Stimulated activated CD8-positive, alpha-beta memory T cell treated with anti-CD3 and anti-CD28 coated beads, Interleukin-12 subunit alpha, Interleukin-12 subunit beta, amount 100 ng/mL, for 24 hours (primary cell): ENCODE results near the gene MYLK4.

ENCODE experiments used
- DNase-seq: peaks from one replicate; pipeline ENCODE4 v3.0.0-alpha.2; 2020; ENCODE audit errors: extremely low read depth

Gene MYLK4

DNA sequence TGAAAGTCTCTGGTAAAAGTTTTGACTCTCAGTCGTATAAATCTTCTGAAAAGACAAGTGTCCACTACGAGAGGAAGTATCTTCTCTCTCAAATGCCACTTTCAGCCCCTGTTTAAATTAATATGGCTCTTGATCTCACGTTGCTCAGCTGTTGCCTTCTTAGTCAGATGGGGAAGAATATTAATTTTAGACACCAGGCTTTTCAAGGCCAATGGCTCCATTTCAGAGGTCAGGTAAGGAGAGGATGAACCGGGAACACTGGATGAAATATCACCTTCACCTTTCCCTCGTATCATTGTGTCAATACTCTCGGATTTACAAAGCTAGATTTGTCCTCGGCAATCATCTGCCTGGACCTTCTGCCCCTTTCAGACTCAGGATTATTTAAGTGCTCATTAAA is at the start of gene MYLK4:
TSS of gene MYLK4 (minus strand) at position 91 of the 400 bp plus-strand sequence. CDS start 1,628 bp downstream, outside the sequence.
- DNase-seq = no peak

DNA sequence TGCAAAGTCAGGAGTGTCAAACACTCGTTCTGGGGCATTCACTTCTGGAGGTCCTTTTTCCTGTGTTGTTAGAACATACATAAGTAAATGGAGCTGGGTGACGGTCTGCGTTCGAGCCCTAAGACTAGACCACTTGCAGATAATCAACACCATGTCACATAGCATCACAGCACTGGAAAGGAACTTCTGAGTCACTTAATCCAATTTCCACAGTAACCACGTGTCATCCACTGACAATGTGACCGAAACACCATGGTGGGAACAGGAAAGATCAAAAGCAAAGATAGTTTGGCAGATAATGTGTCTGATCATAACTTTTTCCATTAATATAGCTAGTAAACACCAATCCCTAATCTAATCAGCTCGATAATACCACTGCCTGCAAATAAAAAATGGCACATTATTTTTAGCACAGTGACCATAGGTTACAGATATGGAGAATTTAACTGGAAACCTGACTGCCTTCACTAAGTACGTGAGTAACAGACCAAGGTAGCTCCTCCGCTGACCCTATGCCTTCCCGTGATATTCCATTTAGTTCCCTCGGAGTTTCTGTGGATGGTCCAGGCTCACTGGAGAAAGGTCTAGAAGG is 49.3 kb upstream of the MYLK4 start:
- DNase-seq = no peak

DNA sequence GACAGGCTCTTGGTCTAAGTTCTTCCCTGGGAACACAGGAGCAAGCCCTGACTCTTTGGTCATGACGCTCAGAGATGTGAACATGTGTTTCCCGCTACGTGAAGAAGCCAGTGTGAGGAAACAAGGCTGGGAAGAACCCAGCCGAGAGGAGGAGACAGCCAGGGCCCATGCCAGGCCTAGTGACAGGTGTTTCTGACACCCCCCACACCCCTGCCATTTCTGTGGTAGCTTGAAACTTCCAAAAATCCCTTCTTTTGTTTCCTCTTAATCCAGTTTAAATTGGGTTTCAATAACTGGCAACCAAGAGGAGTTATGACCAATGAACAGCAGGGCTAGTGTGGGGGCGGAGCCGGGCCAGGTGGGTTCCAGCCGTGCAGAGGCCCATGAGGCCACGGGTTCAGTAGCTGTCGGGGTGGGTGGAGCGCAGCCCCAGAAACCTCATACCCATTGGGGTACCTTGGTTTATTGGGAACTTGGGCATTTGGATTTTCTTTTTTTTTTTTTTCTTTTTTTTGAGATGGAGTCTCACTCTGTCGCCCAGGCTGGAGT is 47.9 kb upstream of the MYLK4 start:
- no peak for DNase-seq

DNA sequence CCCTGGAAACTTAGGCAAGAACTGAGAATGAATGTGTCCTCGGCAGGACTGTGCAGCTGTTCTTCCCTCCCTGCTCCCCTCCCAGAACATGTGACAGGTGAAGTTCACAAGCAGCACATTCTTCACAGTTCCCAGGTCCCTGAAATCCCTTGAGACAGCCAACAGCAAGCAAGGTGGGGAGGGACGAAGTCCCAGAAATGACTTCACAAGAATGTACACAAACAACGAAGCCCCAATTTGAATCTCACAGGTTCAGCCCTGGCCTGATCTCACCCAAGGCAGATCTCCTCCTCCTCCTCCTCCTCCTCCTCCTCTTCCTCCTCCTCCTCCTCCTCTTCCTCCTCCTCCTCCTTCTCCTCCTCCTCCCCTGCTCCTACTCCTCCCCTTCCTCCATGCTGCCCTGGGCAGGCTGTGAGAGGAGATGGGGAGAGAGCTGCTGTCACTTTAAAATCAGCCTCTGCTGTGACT is 46.9 kb upstream of the MYLK4 start:
- no peak for DNase-seq

DNA sequence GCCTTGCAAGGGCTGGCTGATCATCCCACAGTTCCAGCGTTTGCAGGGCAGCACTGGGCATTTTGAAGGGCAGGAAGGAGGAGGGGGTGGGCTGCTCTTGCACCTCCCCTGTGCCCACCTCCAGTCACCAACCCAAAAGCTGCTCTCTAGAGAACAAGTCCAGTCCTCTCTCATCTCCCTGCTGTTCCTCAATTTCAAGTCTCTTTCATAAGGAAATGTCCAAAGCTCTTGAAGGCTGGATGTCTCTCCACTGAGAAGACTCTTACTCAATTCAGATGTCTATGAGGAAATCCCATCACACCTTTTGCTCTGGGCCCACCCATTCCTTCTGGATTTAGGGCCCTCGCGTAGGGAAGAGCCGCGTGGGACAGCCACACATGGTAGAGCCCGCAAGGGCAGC is 46.1 kb upstream of the MYLK4 start:
- no peak for DNase-seq

DNA sequence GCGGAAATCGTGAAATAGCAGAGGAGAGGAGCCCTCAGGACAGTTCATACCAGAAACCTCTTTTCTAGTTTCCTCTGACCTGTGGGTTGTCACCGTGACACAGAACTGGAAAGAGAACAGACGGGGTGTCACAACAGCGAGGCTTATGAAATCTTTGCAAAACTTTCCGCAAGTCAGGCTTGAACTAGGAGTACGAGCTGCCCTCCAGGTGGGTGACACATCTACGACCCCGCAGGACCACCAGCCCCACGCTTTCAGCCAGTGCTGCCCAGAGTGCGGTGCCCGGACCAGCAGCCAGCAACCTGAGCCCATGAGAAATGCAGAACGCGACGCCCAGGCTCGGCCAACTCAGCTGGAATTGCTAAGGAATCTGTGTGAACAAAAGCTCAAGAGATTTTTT is 45.2 kb upstream of the MYLK4 start:
- DNase-seq = no peak

DNA sequence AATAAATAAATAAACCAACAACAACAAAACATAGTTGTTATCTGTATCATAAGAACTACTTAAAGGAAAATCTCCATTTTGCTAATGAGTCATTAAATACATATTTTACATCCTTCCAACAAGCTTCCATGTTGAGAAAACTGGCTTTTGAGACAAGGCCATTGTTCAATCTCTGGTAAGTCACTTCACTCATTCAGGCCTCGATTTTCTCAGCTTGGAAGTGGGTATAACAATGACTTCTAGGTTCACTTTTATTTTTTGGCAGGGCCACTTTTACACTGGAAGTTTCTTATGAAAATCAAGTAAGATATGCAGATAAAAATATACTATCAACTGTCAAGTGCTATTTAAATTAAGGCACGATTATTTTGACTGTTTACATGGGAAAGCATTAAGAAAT is 44.4 kb upstream of the MYLK4 start:
- no peak for DNase-seq

DNA sequence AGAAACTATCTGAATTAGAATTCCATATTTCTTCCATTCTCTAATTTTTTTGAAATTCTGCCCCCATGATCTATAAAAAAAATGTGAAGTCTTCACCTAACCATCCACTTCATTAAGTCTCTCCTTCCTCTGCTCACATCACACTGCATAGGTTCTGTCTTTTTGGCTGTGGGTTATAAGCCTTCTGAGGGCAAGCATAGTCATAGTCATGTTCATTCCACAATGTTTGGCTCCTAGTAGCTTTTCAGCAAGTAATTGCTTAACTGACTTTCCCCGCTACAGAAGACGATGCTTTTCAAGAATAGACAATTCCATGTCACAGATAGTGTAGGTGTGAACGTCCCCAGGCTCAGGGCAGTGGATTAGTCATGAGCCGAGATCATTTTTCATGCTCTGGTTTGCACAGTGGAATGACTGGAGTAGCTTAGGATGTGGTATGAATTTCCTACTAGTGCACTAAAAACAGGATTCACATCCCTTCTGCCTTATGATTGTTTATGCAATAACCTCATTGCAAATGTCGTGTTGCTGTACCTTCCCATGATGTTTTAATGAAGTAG is 43.5 kb upstream of the MYLK4 start:
- DNase-seq = no peak

DNA sequence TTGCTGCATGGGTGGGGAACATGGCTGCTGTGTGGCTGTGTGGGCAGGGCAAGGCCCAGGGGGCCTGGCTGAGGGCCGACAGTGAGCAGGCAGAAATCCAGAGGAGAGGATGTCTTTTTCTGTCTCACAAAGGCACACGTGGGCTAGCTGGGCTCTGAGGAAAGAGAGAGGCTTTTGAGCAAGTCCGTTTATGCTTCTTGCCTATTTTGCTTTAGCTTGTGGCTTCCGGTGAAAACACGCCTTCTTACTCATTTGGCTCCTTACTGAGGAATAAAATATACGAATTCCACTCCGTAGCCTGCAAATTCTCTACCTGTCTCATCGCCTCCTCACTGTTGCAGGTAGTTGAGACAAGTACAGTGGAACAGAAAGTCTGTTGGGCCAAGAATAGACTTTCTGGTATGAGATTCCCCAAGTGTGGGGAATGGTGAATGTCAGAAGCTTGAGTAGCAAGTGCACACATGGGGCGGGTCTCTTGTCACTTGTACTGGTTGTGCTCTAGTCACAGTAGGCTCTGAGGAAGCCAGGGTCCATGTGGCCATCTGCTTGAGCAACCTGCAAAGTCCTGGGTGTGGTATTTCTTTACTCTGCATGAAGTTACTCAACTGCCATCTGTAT is 42.9 kb upstream of the MYLK4 start:
- DNase-seq = no peak

DNA sequence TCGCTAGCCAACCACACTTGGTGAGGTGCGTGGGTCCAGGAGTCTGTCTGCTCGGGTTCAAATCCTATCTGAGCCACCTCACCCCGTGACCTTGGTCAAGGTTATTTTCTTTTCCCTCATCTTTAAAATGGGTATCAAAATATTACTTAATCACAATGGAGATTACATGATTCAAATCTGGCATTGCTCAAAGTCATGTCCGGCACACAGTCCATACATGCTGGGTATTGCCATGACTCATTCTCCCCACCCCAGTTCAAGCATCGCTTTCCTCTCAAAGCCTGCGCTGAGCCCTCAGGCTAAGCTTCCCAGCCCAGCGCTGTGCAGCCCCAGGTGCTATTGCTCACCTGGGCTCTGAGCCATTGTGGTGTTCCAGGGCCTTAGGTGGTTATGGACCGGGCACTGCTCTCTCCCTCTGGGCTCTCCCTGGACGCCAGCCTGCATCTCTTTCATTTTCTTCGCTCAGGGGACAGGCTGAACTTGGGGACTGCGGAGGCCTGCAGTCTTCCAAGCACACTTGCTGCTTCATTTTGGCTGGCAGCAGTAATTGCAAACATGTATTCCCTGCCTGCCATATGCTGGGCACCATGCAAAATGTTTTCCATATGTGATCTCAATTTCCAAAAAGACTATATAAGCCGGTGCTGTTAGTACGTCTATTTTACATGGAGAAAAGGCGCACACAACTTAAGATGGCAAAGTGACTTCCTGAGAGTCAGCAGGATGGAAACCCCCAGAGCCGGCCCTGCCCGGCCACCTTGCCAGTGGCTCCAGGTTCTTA is 41.8 kb upstream of the MYLK4 start:
- no peak for DNase-seq

DNA sequence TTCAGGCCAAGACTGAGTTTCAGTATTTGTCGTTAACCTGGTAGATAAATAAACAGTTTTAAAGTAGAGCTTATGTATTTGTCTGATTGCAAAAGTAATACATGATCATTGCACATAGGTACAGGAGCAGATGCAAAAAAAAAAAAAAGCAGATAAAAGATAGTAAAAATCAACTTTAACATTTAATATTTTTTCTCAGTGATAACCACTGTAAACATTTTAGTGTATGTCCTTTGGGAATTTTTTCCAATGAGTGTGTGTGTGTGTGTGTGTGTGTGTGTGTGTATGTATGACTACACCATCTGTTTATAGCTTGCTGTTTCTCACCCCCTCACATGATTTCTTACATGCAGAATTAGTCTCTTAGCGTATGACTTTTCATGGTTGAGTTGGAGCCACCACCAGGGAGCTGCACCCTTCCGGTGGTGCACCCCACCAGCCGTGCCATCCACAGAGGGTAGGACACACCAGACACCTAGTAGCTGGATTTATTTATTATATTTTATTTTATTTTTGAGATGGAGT is 40.8 kb upstream of the MYLK4 start:
- no peak for DNase-seq

DNA sequence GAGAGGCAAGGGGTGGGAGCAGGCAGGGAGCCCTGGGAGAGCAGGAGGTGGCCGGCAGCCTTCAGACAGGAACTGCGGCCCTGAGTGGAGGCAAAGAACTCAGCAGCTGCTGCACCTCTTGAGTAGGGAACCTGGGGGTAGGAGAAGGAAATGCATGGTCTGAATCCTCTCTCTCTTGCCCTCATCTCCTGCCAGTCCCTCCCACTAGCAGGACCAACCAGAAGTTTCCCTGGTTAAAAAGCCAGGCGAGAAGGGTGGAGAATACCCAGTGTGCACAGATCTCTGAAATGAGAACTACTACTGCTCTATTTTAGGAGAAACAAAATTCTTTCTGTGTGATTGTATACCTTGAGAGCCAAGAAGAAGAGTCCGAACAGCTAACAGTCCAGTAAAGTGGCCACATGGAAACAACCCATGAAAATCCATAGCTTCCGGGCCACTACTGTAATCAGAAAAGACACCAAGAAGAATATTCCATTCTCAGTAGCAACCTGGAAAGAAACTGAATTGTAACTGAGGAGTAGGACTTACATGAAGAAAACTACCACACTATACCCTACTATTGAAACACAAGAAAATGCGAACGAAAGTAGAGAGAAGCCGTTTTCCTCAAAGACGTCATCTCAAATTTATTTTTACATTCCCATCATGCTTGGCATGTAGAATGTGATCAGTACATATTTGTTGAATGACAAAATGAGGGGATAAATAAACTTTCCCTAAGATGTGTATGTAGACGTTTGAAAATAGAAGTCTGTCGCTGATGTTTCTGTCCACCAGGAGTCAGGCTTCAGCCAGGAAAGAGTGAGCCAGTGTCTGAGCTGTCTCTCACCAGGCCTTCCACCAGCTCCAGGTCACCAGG is 40.1 kb upstream of the MYLK4 start:
- DNase-seq = no peak

DNA sequence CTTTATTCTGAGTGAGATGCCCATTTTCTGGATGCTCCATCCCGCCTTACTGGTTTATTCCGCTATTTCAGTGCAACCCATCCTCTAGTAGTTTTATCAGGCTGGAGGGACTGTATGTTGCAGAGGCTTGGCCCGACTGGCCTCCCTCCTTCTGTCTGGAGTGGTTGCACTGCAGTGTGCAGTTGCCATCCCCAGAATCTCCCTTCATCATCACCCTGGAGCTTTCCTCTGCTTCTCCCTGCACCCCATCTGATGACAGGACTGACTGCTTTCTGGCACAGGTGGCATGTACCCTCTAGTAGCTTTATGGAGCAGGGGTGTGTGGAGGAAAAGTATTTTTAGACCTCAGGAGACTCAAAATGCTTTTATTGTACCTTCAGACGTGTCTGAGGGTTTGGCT is 35.5 kb upstream of the MYLK4 start:
- no peak for DNase-seq

DNA sequence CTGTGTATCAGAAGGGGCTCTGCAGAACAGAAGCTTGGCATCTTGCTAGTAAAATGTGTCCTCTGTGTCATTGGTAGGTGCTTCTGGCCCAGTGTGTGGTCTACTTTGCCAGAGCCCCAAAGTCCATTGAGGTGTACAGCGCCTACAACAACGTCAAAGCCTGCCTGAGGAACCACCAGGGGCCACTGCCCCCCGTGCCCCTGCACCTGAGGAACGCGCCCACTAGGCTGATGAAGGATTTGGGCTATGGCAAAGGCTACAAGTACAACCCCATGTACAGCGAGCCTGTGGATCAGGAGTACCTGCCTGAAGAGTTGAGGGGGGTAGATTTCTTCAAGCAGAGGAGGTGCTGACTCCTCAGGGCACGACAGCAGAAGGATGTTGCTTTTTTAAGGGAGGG is 34.2 kb upstream of the MYLK4 start:
- DNase-seq = no peak

DNA sequence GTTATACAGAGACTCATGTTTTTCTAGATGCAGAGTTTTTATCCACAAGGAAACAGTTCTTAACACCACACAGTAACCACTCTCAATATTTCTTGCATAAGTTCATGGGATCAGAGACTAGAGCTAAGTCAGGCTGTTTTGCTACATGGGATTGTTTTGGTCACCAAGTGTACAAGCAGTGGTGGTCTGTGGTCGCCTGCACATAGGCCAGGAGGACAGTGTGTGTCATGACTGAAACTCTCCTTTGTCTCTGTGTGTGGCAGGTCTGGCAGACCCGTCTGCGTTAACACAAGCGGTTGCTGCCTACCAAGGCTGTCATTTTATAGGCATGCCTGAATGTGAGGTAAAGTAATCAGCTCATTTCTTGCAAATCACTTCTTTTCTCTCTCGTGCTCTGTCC is 33.3 kb upstream of the MYLK4 start:
- no peak for DNase-seq

DNA sequence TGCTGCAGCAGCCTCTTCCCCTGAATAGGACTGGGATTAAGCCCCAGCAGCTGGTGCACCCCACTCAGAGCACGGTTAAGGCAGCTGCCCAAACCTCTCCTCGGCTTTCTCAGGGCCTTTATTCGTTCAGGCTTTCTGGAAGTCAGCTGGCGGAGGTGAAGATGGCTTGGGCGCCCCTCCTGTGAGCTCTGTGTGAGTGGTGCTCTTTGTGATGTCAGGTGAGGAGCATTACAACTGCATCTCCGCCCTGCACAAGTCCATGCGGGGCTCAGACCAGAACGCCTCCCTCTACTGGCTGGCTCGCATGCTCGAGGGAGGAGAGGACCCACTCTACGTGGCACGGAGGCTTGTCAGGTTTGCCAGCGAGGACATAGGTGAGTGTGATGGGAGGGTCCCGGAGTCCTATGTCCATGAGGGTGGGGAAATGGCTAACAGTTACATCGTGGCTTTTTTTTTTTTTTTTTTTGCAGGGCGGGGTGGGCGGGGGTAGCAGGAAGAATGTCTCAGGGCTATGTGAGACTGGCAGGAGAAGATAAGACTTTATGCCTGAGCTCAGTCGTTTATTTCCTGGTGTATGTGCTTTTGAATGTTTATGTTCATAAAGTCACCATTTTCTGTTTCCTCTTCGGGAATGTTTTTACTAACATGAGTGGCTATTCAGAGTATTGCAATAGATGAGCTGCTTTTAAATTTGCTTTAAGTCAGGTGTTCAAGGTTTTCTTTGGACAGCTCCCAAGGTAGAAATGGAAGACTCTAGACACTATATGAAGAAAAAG is 32.7 kb upstream of the MYLK4 start:
- no peak for DNase-seq

DNA sequence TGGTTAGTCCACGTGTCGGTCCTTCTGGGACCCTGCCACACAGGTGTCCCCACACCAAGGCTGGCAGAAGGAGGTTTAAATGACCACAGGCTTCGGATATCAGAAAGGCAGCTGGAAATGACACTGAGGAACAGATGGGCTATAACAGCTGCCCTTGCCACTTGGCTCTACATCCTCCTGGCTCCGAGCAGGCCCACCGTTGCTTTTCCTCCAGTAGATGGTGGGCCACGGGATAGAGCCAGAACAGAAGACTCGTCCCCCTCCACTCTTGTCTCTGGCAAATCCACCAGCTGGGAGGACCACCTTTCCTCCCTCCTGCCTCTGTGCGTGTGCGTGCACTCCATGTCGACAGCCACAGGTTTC is 32.1 kb upstream of the MYLK4 start:
- DNase-seq = no peak

DNA sequence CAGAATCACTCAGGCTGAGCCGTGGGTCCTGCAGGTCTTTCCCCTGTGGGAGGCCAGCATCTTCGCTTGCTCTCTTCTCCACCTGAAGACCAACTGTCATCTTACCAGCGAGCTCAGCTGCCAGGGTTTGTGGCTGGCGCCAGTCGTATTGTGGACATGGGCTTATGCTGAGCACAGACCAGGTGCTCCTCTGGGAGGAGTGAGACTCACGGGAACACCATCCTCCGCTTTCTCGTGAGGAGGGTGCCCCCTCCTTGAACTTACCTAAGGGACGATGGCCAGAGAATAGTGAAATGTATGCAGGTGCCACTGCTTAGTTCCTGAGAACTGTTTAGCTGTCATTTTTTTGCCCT is 31.6 kb upstream of the MYLK4 start:
- DNase-seq = no peak

DNA sequence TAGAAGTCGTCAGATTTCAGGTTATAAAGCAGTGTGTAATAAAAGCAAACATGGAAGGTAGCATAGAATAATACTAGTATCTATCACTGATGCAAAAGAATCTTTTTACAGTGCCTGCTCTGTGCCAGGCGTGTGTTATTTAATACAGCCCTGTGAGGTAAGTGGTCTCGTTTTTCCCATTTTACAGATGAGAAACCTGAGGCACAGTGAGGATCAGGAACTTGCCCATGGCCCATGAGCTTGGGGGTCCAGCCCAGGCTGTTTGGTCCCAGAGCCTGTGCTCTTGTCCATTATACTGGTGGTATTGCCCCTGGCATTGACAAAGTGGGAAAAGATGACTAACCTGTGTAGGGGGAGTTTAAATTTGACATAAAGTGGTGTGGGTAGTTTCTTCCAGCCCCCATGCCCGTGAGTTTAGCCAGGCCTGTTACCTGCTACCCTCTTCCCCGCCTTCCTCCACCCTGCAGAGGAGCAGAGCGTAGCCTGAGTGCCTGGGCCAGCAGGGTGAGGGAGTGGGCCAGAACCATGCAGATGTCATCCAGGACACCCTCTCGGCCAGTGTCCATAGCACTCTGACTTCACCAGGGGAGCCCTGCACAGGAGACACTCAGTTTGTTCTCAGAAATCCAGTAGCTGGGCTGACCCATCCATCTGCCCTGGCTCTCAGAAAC is 31.1 kb upstream of the MYLK4 start:
- no peak for DNase-seq

DNA sequence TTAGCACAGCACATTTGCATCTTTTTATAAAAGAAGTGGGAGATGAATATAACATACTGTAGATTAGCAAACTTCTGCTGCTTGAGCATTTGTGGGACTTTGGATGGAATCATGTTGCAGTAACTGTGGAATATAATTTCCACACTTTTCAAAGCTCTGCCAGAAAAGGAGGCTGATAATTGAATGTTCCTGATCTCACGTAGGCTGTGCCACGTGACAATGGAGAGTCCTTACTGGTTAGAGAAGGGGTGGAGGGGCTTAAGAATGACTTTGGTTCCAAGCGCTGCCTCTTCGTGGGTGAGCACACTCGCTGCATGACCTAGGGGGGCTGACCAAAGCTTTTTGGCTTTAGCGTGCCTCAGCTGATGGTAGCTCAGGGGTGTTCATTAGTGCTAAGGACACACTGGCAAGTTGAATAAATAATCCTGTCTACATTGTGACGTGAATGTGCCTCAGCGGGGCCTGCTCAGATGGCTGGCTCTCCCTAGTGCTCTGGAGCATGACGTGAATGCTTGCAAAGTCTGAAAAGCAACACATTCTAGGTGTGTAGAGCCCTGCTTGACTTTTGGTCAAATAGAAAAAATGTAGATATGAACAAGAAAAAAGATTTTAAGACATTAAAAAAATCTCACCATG is 29.5 kb upstream of the MYLK4 start:
- no peak for DNase-seq
